D341Med (cell line): ENCODE results near the gene ARHGAP26.

Source experiments
- DNase-seq: peaks from one replicate; pipeline ENCODE4 v3.0.0; 2012; ENCODE audit warnings: low spot score

ARHGAP26 gene

GRCh38 chr5:143226361-143226760, 456.2 kb downstream of the ARHGAP26 start:
- no peak for DNase-seq

- DNase-seq, result no peak
Observed at GRCh38 chr5:143226872-143227271, 456.7 kb downstream of the ARHGAP26 start.

GRCh38 chr5:143227301-143227700, 457.1 kb downstream of the ARHGAP26 start:
- no peak for DNase-seq

- no peak for DNase-seq
Observed at GRCh38 chr5:143228597-143229293, 458.6 kb downstream of the ARHGAP26 start.

GRCh38 chr5:143229426-143229895, 459.3 kb downstream of the ARHGAP26 start:
- DNase-seq, result no peak

GRCh38 chr5:143229896-143230675, 459.9 kb downstream of the ARHGAP26 start:
- DNase-seq, result no peak

GRCh38 chr5:143230676-143230996, 460.5 kb downstream of the ARHGAP26 start:
- DNase-seq, result no peak

GRCh38 chr5:143231416-143231815, 461.2 kb downstream of the ARHGAP26 start:
- DNase-seq, result no peak

GRCh38 chr5:143231973-143232812, 462.0 kb downstream of the ARHGAP26 start:
- DNase-seq, result no peak

- no peak for DNase-seq
Observed at GRCh38 chr5:143233031-143233430, 462.9 kb downstream of the ARHGAP26 start.

GRCh38 chr5:143234162-143234842, 464.1 kb downstream of the ARHGAP26 start:
- DNase-seq, result no peak

- no peak for DNase-seq
Observed at GRCh38 chr5:143235423-143235822, 465.2 kb downstream of the ARHGAP26 start.

GRCh38 chr5:143236682-143237081, 466.5 kb downstream of the ARHGAP26 start:
- DNase-seq, result no peak

GRCh38 chr5:143237664-143238063, 467.5 kb downstream of the ARHGAP26 start:
- no peak for DNase-seq

- no peak for DNase-seq
Observed at GRCh38 chr5:143238620-143239019, 468.4 kb downstream of the ARHGAP26 start.

GRCh38 chr5:143239882-143240518, 469.8 kb downstream of the ARHGAP26 start:
- no peak for DNase-seq

- DNase-seq, result no peak
Observed at GRCh38 chr5:143241892-143242291, 471.7 kb downstream of the ARHGAP26 start.

- no peak for DNase-seq
Observed at GRCh38 chr5:143243103-143243502, 472.9 kb downstream of the ARHGAP26 start.

- no peak for DNase-seq
Observed at GRCh38 chr5:143244000-143244736, 474.0 kb downstream of the ARHGAP26 start.

GRCh38 chr5:143244990-143245389, 474.8 kb downstream of the ARHGAP26 start:
- DNase-seq, result no peak
